ENCODE data around the gene STRADA. TPM values are rescaled to one million over a fixed set of nuclear protein-coding genes. Genes with fewer than 3 reads are reported as not detected.

The STRADA gene
- total and polyA plus RNA-seq, 2 of the 8 experiments (the other 6 are each of a cell fraction or from before 2014, with no cell fraction given) = 35.6 to 43.3 TPM

DNA sequence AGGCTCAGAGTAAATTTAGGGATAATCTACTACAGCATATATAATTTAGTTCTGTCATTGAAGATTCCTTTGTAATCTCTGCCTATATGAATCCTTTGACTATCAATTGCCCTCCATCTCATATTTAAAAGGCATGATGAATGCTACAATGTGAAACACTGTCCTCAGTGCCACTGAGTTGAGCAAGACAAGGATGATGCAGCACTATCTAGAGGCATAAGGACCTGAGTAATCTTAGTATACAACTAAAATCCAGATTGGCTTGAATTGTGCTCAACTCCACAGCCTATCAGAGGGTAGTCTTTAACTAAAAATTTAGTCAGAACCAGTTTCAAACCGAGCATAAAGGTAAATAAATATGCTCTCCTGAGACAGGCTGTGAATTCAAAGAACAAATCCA is 11.6 kb upstream of the STRADA start:
- Histone ChIP-seq H3K14ac (ENCODE audit: insufficient read length) (no peak overlapping the region), H4K5ac (ENCODE audit: insufficient read length, low read depth, low read length) (no peak overlapping the region), H2BK120ac (replicated peaks; ENCODE audit: low read depth, low read length) (no peak overlapping the region), H4K20me1 (replicated peaks in 1 of 2; ENCODE audit: control insufficient read depth in 1 of 2, insufficient read depth in 2 of 2, low read length in 2 of 2) (no peaks in the 10 kb centered on the region), H3K9ac (replicated peaks in 1 of 4; ENCODE audit: extremely low read depth in 1 of 4, low read depth in 3 of 4, low read length in 3 of 4) (no peak overlapping the region), H2BK12ac (ENCODE audit: low read depth, low read length) (no peak overlapping the region), H2AK5ac (ENCODE audit: low read depth, low read length) (no peak overlapping the region), H3K9me3 (ENCODE audit: insufficient read depth in 2 of 2, low read depth in 1 of 2, low read length in 1 of 2) (no peaks in the 10 kb centered on the region), H2BK15ac (ENCODE audit: low read length) (no peak overlapping the region), H3K23ac (ENCODE audit: insufficient read length) (no peak overlapping the region), H2BK20ac (ENCODE audit: low read length) (no peak overlapping the region), H4K91ac (replicated peaks; ENCODE audit: insufficient read length, low read length) (no peak overlapping the region), H3K4me3 (ENCODE audit: extremely low read depth in 1 of 4, insufficient read depth in 2 of 4, low read depth in 3 of 4, low read length in 4 of 4) (no peak overlapping the region), H3K4ac (replicated peaks; ENCODE audit: insufficient read length, low read depth, low read length) (no peak overlapping the region), H3K18ac (ENCODE audit: extremely low read depth, low read length) (no peak overlapping the region), H3K56ac (replicated peaks; ENCODE audit: insufficient read length, low read depth, low read length) (no peak overlapping the region), H3K27me3 (replicated peaks in 1 of 4; ENCODE audit: control insufficient read depth in 3 of 4, extremely low read depth in 1 of 4, insufficient read depth in 3 of 4, low read length in 3 of 4) (no peaks in the 10 kb centered on the region), H3K27ac (ENCODE audit: low read depth, low read length) (no peak overlapping the region), H3K36me3 (ENCODE audit: control insufficient read depth in 2 of 4, insufficient read depth in 4 of 4, low read length in 3 of 4) (peaks cover 18 to 76% (median 47%) of the 10 kb centered on the region in 4 experiments), H4K8ac (ENCODE audit: extremely low read depth, insufficient read depth, low read length) (no peak overlapping the region), H3K79me1 (ENCODE audit: low read depth, low read length) (no peaks in the 10 kb centered on the region), H2BK5ac (ENCODE audit: low read depth, low read length) (no peak overlapping the region), H3K79me2 (ENCODE audit: control insufficient read depth in 1 of 2, insufficient read depth in 2 of 2, low read length in 2 of 2) (no peaks in the 10 kb centered on the region), H3K23me2 (ENCODE audit: low read depth, low read length) (no peaks in the 10 kb centered on the region), H3K4me1 (replicated peaks in 1 of 4; ENCODE audit: control insufficient read depth in 3 of 4, insufficient read depth in 4 of 4, low read length in 3 of 4) (no peaks in the 10 kb centered on the region), H3K4me2 (ENCODE audit: insufficient read depth in 1 of 2, low read depth in 2 of 2, low read length in 2 of 2) (no peak overlapping the region), H2AFZ (ENCODE audit: low read length) (no peak overlapping the region)
- no peak for DNase-seq (ENCODE audit: low read depth in 1 of 2, low spot score in 2 of 2)
- WGBS, 2 experiments (ENCODE audit: extremely low coverage in 1 of 2, insufficient coverage in 1 of 2, insufficient read length in 1 of 2, insufficient replicate concordance in 2 of 2, low coverage in 1 of 2, low lambda C conversion rate in 2 of 2, missing lambda C conversion rate in 1 of 2) = 89% methylated on average over 1 of the region's 1 CpG; no CpG with 5 or more reads in 1 of the 2 experiments
- POLR2A ChIA-PET (ENCODE audit: partially characterized antibody) = interaction anchor here (1.0 to 3.2 kb wide), 2 partner anchors 20 to 75 kb away, joined by 3 to 8 read pairs; partner anchors contain the start of genes CCDC47, DDX42 and FTSJ3
- CTCF ChIA-PET (ENCODE audit: partially characterized antibody) = no interaction called here
- no peak for FAIRE-seq
- TF ChIP-seq, protein P1, sequence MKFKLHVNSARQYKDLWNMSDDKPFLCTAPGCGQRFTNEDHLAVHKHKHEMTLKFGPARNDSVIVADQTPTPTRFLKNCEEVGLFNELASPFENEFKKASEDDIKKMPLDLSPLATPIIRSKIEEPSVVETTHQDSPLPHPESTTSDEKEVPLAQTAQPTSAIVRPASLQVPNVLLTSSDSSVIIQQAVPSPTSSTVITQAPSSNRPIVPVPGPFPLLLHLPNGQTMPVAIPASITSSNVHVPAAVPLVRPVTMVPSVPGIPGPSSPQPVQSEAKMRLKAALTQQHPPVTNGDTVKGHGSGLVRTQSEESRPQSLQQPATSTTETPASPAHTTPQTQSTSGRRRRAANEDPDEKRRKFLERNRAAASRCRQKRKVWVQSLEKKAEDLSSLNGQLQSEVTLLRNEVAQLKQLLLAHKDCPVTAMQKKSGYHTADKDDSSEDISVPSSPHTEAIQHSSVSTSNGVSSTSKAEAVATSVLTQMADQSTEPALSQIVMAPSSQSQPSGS (IDR thresholded peaks at IDR 0.05; ENCODE audit: low read length) = no peak
- TF ChIP-seq CBX8 (IDR thresholded peaks at IDR 0.05; ENCODE audit: borderline replicate concordance, low read depth, low read length) = no peak
- TF ChIP-seq KDM1A (IDR thresholded peaks at IDR 0.05; ENCODE audit: borderline replicate concordance, low read length) = no peak
- TF ChIP-seq RBBP5 (IDR thresholded peaks at IDR 0.05; ENCODE audit: borderline replicate concordance, low read depth, low read length) = no peak
- no peak for TF ChIP-seq ASH2L (IDR thresholded peaks at IDR 0.05; ENCODE audit: low read length)
- no peak for TF ChIP-seq BACH1 (IDR thresholded peaks at IDR 0.05; ENCODE audit: low read length)
- no peak for TF ChIP-seq YY1 (IDR thresholded peaks at IDR 0.05; ENCODE audit: low read depth, low read length)
- TF ChIP-seq RNF2 (IDR thresholded peaks at IDR 0.05; ENCODE audit: borderline replicate concordance, low read depth, low read length, missing control alignments, poor library complexity, severe bottlenecking) = no peak
- no peak for TF ChIP-seq GTF2F1 (IDR thresholded peaks at IDR 0.05; ENCODE audit: borderline replicate concordance, low read depth, low read length)
- no peak for TF ChIP-seq SRF (IDR thresholded peaks at IDR 0.05; ENCODE audit: low read depth, low read length)

Measured in H1 (cell line).